M059J (cell line): Measurements from ENCODE around the gene ST8SIA2. TPM values are rescaled to one million over a fixed set of nuclear protein-coding genes. Genes with fewer than 3 reads are reported as not detected.
A peak's percentile ranks its signal among the peaks of the same experiment; 100 is the strongest.

Experiments
- DNase-seq: peaks from one replicate; pipeline ENCODE4 v3.0.0-alpha.2; 2012; ENCODE audit warnings: low read depth
- total RNA-seq: library from RNA; depleted of rRNA; stranded (reverse); fragments of >200 nt; shearing (Covaris generic); gene quantifications from 2 replicates; pipeline ENCODE4 v1.2.3, GENCODE V29; 2014

ST8SIA2 gene
- total RNA-seq, 1 experiment from 2014 or later, result 1.5 TPM

GRCh38 chr15:92395098-92395635 lies 1.5 kb downstream of the ST8SIA2 start:
- no peak for DNase-seq

- no peak for DNase-seq
Measured at GRCh38 chr15:92399271-92399950, 5.7 kb downstream of the ST8SIA2 start.

- DNase-seq, result no peak
Measured at GRCh38 chr15:92400573-92400972, 6.9 kb downstream of the ST8SIA2 start.

- DNase-seq, result no peak
Measured at GRCh38 chr15:92400980-92401787, 7.5 kb downstream of the ST8SIA2 start.

GRCh38 chr15:92402751-92403150 lies 9.1 kb downstream of the ST8SIA2 start:
- DNase-seq, result no peak

GRCh38 chr15:92405942-92406341 lies 12.3 kb downstream of the ST8SIA2 start:
- DNase-seq, result no peak

GRCh38 chr15:92407321-92407720 lies 13.6 kb downstream of the ST8SIA2 start:
- no peak for DNase-seq

GRCh38 chr15:92407916-92408315 lies 14.2 kb downstream of the ST8SIA2 start:
- DNase-seq, result no peak

- no peak for DNase-seq
Measured at GRCh38 chr15:92409006-92409405, 15.3 kb downstream of the ST8SIA2 start.

- DNase-seq, result no peak
Measured at GRCh38 chr15:92409521-92409920, 15.8 kb downstream of the ST8SIA2 start.

GRCh38 chr15:92410537-92410936 lies 16.9 kb downstream of the ST8SIA2 start:
- DNase-seq, result no peak

- DNase-seq, result no peak
Measured at GRCh38 chr15:92411256-92411655, 17.6 kb downstream of the ST8SIA2 start.

- DNase-seq, result no peak
Measured at GRCh38 chr15:92413510-92413909, 19.8 kb downstream of the ST8SIA2 start.

- DNase-seq, result no peak
Measured at GRCh38 chr15:92415639-92416297, 22.1 kb downstream of the ST8SIA2 start.

- no peak for DNase-seq
Measured at GRCh38 chr15:92416557-92416956, 22.9 kb downstream of the ST8SIA2 start.

- DNase-seq, result no peak
Measured at GRCh38 chr15:92417716-92418115, 24.0 kb downstream of the ST8SIA2 start.

- DNase-seq, result no peak
Measured at GRCh38 chr15:92418864-92419263, 25.2 kb downstream of the ST8SIA2 start.

GRCh38 chr15:92421976-92422375 lies 28.3 kb downstream of the ST8SIA2 start:
- DNase-seq, result peak; percentile 13

GRCh38 chr15:92425578-92426225 lies 32.0 kb downstream of the ST8SIA2 start:
- no peak for DNase-seq

GRCh38 chr15:92429378-92430068 lies 35.8 kb downstream of the ST8SIA2 start:
- DNase-seq, result peak; percentile 84

GRCh38 chr15:92430069-92430440 lies 36.4 kb downstream of the ST8SIA2 start:
- peak; percentile 28 for DNase-seq
